GM12864 (cell line): ENCODE data around the gene CWC22.

ENCODE experiments used
- DNase-seq: peaks from one replicate; pipeline ENCODE4 v3.0.0-alpha.2; 2011; ENCODE audit warnings: low read depth
- H3K4me3 ChIP-seq: 2 replicates; pipeline ENCODE4 v1.5.1; 2011; ENCODE audit warnings: mild to moderate bottlenecking, low read depth, low read length, control low read depth
- CTCF ChIP-seq: IDR thresholded peaks from 2 replicates; pipeline ENCODE4 v1.5.1; 2011; ENCODE audit warnings: low read depth, mild to moderate bottlenecking, moderate library complexity, low read length, control low read depth, inconsistent platforms; ENCODE audit errors: missing control alignments

CWC22 gene

GRCh38 chr2:179991344-179991743 lies 15.8 kb downstream of the CWC22 start:
- DNase-seq = no peak
- no peak overlapping the region for H3K4me3 ChIP-seq
- no peak for TF ChIP-seq CTCF

DNA sequence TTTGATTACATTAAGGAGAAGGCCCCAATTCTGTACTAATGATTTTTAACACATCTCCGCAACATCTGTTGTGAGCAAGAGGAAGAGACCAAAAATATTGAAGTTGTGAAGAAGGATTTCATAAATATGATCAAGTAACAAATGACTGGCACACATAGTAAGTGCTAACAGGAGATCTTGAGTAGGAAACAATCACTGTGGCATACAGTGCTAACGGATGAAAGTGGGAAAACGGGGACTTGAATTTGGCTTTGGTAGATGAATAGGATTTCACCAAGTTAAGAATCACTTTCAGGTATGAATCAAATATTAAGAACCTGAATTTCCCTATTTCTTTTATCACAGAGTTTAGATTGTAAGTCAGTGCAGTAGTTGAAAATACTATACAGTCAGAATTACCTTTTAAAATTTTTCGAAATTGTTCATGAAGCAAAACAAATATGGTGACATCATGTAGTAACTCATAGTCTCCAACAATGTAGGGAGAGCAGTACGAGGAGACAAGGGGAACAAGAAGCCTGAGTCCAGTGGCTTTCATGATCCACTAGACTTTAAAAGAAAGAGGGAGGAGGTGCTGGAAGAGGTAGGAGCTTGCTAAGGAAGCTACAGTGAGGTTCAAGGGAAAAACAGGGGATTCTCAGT lies 16.3 kb downstream of the CWC22 start:
- TF ChIP-seq CTCF = no peak
- DNase-seq = no peak

DNA sequence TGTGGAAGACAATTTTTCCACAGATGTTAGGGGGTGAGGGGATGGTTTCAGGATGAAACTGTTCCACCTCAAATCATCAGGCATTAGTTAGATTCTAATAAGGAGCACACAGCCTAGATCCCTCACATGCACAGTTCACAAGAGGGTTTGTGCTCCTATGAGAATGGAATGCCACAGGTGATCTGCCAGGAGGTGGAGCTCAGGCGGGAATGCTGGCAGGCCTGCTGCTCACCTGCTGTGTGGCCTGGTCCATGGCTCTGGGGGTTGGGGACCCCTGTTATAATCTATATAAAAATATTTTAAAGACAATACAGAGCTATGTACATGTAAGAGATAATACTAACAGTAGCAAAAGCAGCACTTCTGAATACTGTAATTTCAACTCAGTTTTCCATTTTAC lies 19.2 kb downstream of the CWC22 start:
- H3K4me3 ChIP-seq = no peak overlapping the region
- no peak for TF ChIP-seq CTCF
- no peak for DNase-seq

More for the DNA sequence above, 16.3 kb downstream of the CWC22 start:
- no peak overlapping the region for H3K4me3 ChIP-seq

- no peak for TF ChIP-seq CTCF
- DNase-seq = no peak
These were observed 21.8 kb downstream of the CWC22 start for GRCh38 chr2:179985163-179985820.

GRCh38 chr2:179983250-179983932 lies 23.7 kb downstream of the CWC22 start:
- no peak for DNase-seq

More at GRCh38 chr2:179985163-179985820, 21.8 kb downstream of the CWC22 start:
- no peak overlapping the region for H3K4me3 ChIP-seq

DNA sequence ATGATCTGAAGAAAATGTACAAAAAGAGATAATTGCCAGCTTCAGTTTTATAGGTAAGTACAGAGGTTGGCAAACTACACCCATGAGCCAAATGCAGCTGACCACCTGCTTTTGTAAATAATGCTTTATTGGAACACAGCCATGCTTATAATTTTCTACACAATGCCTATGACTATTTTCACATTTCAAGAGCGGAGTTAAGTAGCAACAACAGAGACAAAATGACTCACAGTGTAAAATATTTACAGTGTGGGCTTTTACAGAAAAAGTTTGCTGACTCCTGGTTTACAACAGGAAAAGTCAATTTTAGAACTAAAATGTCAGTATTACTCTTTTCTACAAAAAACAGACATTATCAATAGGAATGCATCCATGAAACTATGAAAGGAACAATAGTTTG lies 26.0 kb downstream of the CWC22 start:
- no peak for DNase-seq
- no peak overlapping the region for H3K4me3 ChIP-seq
- TF ChIP-seq CTCF = no peak

More at GRCh38 chr2:179983250-179983932, 23.7 kb downstream of the CWC22 start:
- H3K4me3 ChIP-seq = no peak overlapping the region
- TF ChIP-seq CTCF = no peak
